ENCODE data around the gene ATP13A4. TPM values are rescaled to one million over a fixed set of nuclear protein-coding genes. Genes with fewer than 3 reads are reported as not detected.

ATP13A4 gene
- total and polyA plus RNA-seq, 4 donors: 0.23 to 2.7 (median 0.50) TPM

DNA sequence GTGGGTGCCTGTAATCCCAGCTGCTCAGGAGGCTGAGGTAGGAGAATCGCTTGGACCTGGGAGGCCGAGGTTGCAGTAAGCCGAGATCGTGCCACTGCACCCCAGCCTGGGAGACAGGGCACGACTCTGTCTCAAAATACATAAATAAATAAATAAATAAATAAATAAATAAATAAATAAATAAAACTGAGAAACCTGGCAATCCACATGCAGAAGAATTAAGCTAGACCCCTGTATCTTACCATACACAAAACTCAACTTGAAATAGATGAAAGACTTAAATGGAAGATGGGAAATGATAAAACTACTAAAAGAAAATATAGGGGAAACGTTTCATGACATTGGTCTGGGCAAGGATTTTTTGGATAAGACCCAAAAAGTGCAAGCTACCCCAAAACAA is 58.0 kb downstream of the ATP13A4 start:
- no peak overlapping the region for H3K27ac ChIP-seq (ENCODE audit: low read depth in 1 of 2, low read length in 2 of 2)
- H3K36me3 ChIP-seq (ENCODE audit: control insufficient read depth in 4 of 4, insufficient read depth in 3 of 4, low read depth in 1 of 4, low read length in 3 of 4): no peaks in the 10 kb centered on the region
- no peak overlapping the region for H3K9ac ChIP-seq (ENCODE audit: low read depth in 1 of 2, low read length in 2 of 2)
- no peaks in the 10 kb centered on the region for H3K9me3 ChIP-seq (ENCODE audit: control insufficient read depth in 4 of 4, low read length in 3 of 4)
- H3K4me3 ChIP-seq (ENCODE audit: low read depth in 1 of 3, low read length in 3 of 3): no peak overlapping the region
- 88% methylated on average over 6 of the region's 6 CpGs for WGBS
- H3K27me3 ChIP-seq (ENCODE audit: control insufficient read depth in 4 of 4, insufficient read depth in 4 of 4, low read length in 3 of 4): peaks cover 0 to 2% (median under 1%) of the 10 kb centered on the region in 4 donors
- peaks cover 0 to 7% (median 3%) of the 10 kb centered on the region in 4 donors for H3K4me1 ChIP-seq (ENCODE audit: control insufficient read depth in 4 of 4, insufficient read depth in 4 of 4, low read length in 3 of 4)
- TF ChIP-seq, protein P1, sequence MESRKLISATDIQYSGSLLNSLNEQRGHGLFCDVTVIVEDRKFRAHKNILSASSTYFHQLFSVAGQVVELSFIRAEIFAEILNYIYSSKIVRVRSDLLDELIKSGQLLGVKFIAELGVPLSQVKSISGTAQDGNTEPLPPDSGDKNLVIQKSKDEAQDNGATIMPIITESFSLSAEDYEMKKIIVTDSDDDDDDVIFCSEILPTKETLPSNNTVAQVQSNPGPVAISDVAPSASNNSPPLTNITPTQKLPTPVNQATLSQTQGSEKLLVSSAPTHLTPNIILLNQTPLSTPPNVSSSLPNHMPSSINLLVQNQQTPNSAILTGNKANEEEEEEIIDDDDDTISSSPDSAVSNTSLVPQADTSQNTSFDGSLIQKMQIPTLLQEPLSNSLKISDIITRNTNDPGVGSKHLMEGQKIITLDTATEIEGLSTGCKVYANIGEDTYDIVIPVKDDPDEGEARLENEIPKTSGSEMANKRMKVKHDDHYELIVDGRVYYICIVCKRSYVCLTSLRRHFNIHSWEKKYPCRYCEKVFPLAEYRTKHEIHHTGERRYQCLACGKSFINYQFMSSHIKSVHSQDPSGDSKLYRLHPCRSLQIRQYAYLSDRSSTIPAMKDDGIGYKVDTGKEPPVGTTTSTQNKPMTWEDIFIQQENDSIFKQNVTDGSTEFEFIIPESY (IDR thresholded peaks at IDR 0.05): no peak
- DNase-seq (ENCODE audit: low spot score): no peak

DNA sequence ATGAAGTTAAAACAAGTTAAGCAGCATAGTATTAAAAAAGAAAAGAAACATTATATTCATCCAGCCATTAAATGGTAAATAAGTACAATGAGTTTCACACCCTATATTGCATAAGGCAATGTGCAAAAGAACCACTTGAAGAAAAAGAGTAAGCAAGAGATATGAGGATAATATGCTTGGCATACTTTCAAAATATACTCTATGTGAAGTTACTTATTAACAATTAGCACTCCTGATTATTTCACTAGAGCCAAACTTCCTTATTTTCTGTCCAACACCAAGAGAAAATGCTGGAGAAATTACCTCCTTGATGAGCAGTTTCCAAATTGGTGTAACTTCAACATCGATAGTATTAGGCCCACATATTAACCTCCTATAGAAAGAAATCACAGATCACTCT is 63.7 kb downstream of the ATP13A4 start:
- Histone ChIP-seq H3K4me1 (ENCODE audit: control insufficient read depth in 4 of 4, insufficient read depth in 4 of 4, low read length in 3 of 4) (no peaks in the 10 kb centered on the region), H3K27ac (ENCODE audit: low read depth in 1 of 2, low read length in 2 of 2) (no peak overlapping the region), H3K27me3 (ENCODE audit: control insufficient read depth in 4 of 4, insufficient read depth in 4 of 4, low read length in 3 of 4) (peaks cover 0 to 2% (median 0%) of the 10 kb centered on the region in 4 donors), H3K9me3 (ENCODE audit: control insufficient read depth in 4 of 4, low read length in 3 of 4) (no peaks in the 10 kb centered on the region), H3K4me3 (ENCODE audit: low read depth in 1 of 3, low read length in 3 of 3) (no peak overlapping the region), H3K9ac (ENCODE audit: low read depth in 1 of 2, low read length in 2 of 2) (no peak overlapping the region), H3K36me3 (ENCODE audit: control insufficient read depth in 4 of 4, insufficient read depth in 3 of 4, low read depth in 1 of 4, low read length in 3 of 4) (no peaks in the 10 kb centered on the region)
- no peak for DNase-seq (ENCODE audit: low spot score)
- TF ChIP-seq, protein P1 (IDR thresholded peaks at IDR 0.05): no peak
- TF ChIP-seq, protein P2, sequence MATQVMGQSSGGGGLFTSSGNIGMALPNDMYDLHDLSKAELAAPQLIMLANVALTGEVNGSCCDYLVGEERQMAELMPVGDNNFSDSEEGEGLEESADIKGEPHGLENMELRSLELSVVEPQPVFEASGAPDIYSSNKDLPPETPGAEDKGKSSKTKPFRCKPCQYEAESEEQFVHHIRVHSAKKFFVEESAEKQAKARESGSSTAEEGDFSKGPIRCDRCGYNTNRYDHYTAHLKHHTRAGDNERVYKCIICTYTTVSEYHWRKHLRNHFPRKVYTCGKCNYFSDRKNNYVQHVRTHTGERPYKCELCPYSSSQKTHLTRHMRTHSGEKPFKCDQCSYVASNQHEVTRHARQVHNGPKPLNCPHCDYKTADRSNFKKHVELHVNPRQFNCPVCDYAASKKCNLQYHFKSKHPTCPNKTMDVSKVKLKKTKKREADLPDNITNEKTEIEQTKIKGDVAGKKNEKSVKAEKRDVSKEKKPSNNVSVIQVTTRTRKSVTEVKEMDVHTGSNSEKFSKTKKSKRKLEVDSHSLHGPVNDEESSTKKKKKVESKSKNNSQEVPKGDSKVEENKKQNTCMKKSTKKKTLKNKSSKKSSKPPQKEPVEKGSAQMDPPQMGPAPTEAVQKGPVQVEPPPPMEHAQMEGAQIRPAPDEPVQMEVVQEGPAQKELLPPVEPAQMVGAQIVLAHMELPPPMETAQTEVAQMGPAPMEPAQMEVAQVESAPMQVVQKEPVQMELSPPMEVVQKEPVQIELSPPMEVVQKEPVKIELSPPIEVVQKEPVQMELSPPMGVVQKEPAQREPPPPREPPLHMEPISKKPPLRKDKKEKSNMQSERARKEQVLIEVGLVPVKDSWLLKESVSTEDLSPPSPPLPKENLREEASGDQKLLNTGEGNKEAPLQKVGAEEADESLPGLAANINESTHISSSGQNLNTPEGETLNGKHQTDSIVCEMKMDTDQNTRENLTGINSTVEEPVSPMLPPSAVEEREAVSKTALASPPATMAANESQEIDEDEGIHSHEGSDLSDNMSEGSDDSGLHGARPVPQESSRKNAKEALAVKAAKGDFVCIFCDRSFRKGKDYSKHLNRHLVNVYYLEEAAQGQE (IDR thresholded peaks at IDR 0.05): no peak
- no peak for TF ChIP-seq HNF4G (IDR thresholded peaks at IDR 0.05)
- TF ChIP-seq, protein P3, sequence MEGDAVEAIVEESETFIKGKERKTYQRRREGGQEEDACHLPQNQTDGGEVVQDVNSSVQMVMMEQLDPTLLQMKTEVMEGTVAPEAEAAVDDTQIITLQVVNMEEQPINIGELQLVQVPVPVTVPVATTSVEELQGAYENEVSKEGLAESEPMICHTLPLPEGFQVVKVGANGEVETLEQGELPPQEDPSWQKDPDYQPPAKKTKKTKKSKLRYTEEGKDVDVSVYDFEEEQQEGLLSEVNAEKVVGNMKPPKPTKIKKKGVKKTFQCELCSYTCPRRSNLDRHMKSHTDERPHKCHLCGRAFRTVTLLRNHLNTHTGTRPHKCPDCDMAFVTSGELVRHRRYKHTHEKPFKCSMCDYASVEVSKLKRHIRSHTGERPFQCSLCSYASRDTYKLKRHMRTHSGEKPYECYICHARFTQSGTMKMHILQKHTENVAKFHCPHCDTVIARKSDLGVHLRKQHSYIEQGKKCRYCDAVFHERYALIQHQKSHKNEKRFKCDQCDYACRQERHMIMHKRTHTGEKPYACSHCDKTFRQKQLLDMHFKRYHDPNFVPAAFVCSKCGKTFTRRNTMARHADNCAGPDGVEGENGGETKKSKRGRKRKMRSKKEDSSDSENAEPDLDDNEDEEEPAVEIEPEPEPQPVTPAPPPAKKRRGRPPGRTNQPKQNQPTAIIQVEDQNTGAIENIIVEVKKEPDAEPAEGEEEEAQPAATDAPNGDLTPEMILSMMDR (IDR thresholded peaks at IDR 0.05; ENCODE audit: low read depth, low read length, missing input control): no peak
- no peak for TF ChIP-seq JUND (IDR thresholded peaks at IDR 0.05)
- TF ChIP-seq, protein P4, sequence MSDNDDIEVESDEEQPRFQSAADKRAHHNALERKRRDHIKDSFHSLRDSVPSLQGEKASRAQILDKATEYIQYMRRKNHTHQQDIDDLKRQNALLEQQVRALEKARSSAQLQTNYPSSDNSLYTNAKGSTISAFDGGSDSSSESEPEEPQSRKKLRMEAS (IDR thresholded peaks at IDR 0.05): no peak
- no peak for TF ChIP-seq RAD21 (IDR thresholded peaks at IDR 0.05)
- no peak for TF ChIP-seq FOXA1 (IDR thresholded peaks at IDR 0.05)
- TF ChIP-seq FOXA2 (IDR thresholded peaks at IDR 0.05): no peak
- TF ChIP-seq GABPA (IDR thresholded peaks at IDR 0.05 in 1 of 2, conservative IDR thresholded peaks at IDR 0.05 in 1 of 2): no peak
- TF ChIP-seq NR2F2 (IDR thresholded peaks at IDR 0.05): no peak
- TF ChIP-seq YY1 (IDR thresholded peaks at IDR 0.05): no peak
- no peak for TF ChIP-seq EGR1 (IDR thresholded peaks at IDR 0.05; ENCODE audit: low read depth in 2 of 2)
- no peak for TF ChIP-seq TAF1 (conservative IDR thresholded peaks at IDR 0.05)
- TF ChIP-seq RXRA (IDR thresholded peaks at IDR 0.05): no peak
- TF ChIP-seq ATF3 (IDR thresholded peaks at IDR 0.05): no peak
- TF ChIP-seq SP1 (IDR thresholded peaks at IDR 0.05): no peak
- 84% methylated on average over 1 of the region's 1 CpG for WGBS
